AG10803 (cell line): ENCODE measurements around the gene TRAIP.
"Not testable (repeated sequence)": the region's sequence is repeated elsewhere in the genome, so short reads cannot be mapped to it uniquely, and the experiment has no call there.

ENCODE experiments used
- DNase-seq: peaks from one replicate; pipeline ENCODE4 v3.0.0; 2010; ENCODE audit warnings: low read depth
- H3K4me3 ChIP-seq: 2 replicates; pipeline ENCODE4 v1.5.1; 2011; ENCODE audit warnings: mild to moderate bottlenecking, low read length, control low read depth
- TF ChIP-seq, protein P1 (sequence below): conservative IDR thresholded peaks from 2 replicates; pipeline ENCODE4 v1.5.1; 2011; ENCODE audit warnings: mild to moderate bottlenecking, low read length, control low read depth, inconsistent platforms

The TRAIP gene

DNA sequence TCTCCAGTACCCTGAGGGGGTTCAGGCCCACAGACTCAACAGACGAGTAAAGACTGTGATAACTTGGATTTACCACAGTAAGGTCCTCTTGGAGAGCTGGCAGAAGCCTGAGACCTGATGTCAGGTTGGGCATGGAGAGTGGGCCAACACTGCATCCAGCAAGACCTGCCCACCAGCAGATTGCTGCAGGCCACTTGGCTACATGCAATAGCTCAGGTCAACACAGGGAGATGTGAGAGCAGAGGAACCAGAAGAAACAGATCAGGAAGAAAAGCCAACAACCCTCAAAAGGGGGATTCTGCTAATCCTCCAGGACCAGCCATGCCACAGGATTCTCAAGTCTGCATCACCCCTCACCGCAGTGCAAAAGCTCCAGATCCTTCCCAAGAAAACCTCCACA is 68.3 kb downstream of the TRAIP start:
- no peak for DNase-seq
- no peak overlapping the region for H3K4me3 ChIP-seq
- TF ChIP-seq, protein P1, sequence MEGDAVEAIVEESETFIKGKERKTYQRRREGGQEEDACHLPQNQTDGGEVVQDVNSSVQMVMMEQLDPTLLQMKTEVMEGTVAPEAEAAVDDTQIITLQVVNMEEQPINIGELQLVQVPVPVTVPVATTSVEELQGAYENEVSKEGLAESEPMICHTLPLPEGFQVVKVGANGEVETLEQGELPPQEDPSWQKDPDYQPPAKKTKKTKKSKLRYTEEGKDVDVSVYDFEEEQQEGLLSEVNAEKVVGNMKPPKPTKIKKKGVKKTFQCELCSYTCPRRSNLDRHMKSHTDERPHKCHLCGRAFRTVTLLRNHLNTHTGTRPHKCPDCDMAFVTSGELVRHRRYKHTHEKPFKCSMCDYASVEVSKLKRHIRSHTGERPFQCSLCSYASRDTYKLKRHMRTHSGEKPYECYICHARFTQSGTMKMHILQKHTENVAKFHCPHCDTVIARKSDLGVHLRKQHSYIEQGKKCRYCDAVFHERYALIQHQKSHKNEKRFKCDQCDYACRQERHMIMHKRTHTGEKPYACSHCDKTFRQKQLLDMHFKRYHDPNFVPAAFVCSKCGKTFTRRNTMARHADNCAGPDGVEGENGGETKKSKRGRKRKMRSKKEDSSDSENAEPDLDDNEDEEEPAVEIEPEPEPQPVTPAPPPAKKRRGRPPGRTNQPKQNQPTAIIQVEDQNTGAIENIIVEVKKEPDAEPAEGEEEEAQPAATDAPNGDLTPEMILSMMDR, result no peak

DNA sequence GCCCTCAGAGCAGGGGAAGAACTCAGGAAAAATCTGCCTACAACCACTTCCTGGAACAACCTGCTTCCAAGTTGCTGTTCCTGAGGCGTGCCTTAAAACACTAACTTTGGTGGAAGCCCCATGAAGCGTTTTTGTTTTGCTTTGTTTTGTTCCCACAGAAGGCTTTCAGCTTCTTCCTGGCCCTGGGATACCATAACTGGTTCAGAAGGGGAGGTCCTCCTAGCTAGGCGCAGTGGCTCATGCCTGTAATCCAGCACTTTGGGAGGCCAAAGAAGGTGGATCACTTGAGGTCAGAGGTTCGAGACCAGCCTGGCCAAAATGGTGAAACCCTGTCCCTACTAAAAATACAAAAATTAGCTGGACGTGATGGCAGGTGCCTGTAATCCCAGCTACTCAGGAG is 68.8 kb downstream of the TRAIP start:
- no peak overlapping the region for H3K4me3 ChIP-seq
- TF ChIP-seq, protein P1, result no peak
- no peak for DNase-seq

DNA sequence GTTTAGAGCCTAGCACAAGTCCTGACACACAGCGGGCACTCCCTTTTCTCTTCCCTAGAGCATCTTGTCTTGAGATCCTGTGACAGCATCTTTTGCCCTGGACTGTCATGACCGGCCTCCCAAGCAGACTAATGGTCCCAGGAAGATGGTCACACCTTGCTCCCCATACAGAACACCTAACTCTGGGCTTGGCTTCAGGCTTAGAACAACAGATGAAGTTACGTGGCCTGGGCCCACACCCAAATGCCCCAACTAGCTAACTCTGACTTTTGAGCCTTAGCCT is 69.2 kb downstream of the TRAIP start:
- TF ChIP-seq, protein P1, result no peak
- H3K4me3 ChIP-seq, result peak overlapping the region; percentile 62
- DNase-seq, result no peak

DNA sequence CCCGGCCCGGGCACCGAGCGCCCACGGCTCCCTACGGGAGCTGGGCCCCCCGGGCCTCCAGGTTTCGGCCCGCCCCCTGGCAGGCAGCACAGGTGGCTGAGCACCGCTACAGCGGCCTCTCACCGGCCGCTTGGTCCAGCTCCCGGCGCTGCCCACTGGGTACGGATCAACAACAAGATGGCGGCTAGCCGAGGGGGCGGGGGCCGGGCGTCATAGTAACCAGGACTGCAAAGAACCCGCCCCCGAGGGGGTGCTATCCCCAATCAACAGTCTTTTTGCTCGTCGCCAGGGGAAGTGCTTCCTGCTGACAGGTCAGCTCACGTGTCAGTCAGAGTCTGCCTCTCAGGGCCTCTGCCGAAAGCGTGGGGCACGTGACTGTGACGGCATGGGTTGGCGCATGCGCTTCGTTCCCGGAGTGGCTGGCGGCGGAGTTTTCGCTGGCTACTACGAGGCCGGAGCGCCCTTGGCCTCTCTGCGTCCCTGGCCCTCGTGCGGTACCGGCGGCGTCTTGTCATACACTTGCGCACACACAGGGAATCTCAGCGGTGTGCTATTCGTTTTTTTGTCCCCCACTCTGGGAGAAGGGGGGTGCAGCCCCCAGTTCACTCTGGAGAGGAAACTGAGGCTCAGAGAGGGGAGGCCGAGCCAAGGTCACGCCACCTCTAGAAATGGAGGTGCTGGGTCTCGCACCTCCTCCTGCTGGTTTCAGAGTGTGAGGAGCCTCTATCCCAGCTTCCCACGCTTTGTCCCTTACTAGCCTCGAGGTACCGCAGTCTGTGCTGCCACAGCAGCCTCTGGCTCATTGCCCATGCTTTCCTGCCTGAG is 69.8 kb downstream of the TRAIP start, which contains the start of gene IP6K1:
Gene IP6K1, minus strand, starts transcription at position 186 of the 825 bp plus-strand sequence. CDS start 38,502 bp downstream, outside the sequence.
- peak; percentile 100 for DNase-seq
- TF ChIP-seq, protein P1, result no peak
- H3K4me3 ChIP-seq, result peak within 1 kb of the TSS; percentile 88

DNA sequence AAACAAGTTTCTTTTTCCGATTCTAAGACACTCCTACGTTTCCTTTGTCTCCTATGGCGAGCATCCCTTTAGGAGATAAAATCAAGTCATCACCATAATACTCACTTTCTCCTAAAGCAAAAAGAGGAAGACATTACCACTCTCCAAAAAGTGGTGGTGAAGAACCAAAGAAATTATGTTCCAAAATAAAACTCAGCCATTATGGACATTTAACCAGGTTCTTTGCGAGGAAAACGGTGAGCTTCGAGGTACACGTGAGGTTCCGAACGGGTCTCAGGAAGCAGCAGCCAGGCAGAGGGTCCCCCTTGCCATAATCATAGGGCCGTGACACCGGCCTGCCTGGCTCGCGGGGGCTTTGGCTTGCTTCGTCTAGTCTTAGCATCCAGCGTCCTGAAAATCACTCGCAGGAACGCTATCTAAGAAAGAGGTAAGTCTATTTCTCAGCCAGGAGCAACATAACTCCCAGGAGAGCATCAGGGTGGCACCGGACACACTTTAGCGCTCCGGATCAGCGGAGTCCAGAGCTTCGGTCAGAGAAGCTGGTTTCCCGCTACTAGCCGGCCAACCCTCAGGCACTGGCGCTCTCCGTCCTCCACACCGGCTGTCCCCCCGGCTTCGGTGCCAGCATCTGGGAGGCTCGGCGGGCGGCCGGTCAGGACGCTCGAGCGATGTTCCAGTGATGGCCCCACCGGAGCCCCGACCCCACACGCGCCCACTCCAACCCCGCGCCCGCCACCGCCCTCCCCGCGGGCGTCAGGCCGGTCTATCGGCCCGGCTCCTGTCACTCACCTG is 70.6 kb downstream of the TRAIP start:
- H3K4me3 ChIP-seq, result peak overlapping the region; percentile 88
- peak; percentile 23 for DNase-seq
- TF ChIP-seq, protein P1, result no peak

DNA sequence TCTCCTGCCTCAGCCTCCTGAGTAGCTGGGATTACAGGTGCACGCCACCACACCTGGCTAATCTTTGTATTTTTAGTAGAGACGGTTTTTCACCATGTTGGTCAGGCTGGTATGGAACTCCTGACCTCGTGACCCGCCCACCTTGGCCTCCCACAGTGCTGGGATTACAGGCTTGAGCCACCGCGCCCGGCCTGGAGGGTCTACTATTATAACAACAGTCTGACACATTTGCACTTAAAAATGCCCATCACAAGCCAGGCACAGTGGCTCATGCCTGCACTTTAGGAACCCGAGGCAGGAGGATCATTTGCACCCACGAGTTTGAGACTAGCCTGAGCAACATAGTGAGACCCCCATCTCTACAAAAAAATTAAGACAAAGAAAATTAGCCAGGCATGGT is 74.1 kb downstream of the TRAIP start:
- DNase-seq, H3K4me3 ChIP-seq: not testable (repeated sequence)

DNA sequence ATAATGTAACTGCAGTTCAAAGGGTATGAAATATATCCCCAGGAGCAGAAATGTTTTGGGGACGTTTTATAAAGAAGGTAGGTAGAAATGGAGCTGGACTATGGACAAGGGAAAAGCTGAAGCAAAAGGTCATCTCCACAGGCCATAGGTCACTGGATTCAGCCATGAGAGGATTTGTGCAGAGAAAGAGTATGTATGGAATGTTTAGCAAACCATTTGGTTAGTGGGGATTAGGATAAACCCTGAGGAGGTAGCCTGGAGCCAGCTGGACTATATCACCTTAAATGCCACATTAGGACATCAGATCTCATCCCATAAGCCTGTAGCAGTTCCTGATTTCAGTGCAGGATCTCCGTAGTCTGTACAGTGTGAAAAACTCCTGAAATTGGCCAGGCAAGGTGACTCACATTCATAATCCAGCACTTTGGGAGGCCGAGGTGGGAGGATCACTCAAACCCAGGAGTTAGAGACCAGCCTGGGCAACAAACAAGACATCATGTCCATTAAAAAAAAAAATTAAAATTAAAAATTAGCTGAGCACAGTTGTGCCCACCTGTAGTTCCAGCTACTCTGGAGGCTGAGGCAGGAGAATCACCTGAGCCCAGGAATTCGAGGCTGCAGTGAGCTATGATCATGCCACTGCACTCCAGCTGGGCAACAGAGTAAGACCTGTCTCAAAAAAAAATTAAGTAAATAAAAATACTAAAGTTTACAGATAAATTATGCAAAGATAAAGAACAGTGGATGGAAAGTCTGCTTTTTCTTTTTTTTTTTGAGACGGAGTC is 74.8 kb downstream of the TRAIP start:
- DNase-seq, result no peak
- TF ChIP-seq, protein P1, result no peak

DNA sequence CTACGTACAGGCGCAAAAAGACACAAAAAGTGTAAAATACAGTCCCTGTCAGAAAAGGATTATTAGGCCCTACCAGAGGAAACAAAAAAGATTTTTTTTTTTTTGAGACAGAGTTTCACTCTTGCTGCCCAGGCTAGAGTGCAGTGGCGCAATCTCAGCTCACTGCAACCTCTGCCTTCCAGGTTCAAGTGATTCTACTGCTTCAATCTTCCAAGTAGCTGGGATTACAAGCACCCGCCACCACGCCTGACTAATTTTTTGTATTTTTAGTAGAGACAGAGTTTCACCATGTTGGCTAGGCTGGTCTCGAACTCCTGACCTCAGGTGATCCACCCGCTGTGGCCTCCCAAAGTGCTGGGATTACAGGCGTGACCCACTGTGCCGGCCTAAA is 75.4 kb downstream of the TRAIP start:
- H3K4me3 ChIP-seq, result not testable (repeated sequence)

More for the DNA sequence above, 74.8 kb downstream of the TRAIP start:
- H3K4me3 ChIP-seq, result no peak overlapping the region

More for the DNA sequence above, 75.4 kb downstream of the TRAIP start:
- DNase-seq, result not testable (repeated sequence)
